SKM-1 (cell line): ENCODE results near the gene SEMA6C.
A peak's percentile ranks its signal among the peaks of the same experiment; 100 is the strongest.
"Not testable (repeated sequence)": the region's sequence is repeated elsewhere in the genome, so short reads cannot be mapped to it uniquely, and the experiment has no call there.

Experiments used
- DNase-seq: peaks from one replicate; lab custom pipeline; 2025; ENCODE audit not compliant: unreplicated experiment; lab: John Stamatoyannopoulos, UW

Gene SEMA6C, protein sequence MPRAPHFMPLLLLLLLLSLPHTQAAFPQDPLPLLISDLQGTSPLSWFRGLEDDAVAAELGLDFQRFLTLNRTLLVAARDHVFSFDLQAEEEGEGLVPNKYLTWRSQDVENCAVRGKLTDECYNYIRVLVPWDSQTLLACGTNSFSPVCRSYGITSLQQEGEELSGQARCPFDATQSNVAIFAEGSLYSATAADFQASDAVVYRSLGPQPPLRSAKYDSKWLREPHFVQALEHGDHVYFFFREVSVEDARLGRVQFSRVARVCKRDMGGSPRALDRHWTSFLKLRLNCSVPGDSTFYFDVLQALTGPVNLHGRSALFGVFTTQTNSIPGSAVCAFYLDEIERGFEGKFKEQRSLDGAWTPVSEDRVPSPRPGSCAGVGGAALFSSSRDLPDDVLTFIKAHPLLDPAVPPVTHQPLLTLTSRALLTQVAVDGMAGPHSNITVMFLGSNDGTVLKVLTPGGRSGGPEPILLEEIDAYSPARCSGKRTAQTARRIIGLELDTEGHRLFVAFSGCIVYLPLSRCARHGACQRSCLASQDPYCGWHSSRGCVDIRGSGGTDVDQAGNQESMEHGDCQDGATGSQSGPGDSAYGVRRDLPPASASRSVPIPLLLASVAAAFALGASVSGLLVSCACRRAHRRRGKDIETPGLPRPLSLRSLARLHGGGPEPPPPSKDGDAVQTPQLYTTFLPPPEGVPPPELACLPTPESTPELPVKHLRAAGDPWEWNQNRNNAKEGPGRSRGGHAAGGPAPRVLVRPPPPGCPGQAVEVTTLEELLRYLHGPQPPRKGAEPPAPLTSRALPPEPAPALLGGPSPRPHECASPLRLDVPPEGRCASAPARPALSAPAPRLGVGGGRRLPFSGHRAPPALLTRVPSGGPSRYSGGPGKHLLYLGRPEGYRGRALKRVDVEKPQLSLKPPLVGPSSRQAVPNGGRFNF

DNA sequence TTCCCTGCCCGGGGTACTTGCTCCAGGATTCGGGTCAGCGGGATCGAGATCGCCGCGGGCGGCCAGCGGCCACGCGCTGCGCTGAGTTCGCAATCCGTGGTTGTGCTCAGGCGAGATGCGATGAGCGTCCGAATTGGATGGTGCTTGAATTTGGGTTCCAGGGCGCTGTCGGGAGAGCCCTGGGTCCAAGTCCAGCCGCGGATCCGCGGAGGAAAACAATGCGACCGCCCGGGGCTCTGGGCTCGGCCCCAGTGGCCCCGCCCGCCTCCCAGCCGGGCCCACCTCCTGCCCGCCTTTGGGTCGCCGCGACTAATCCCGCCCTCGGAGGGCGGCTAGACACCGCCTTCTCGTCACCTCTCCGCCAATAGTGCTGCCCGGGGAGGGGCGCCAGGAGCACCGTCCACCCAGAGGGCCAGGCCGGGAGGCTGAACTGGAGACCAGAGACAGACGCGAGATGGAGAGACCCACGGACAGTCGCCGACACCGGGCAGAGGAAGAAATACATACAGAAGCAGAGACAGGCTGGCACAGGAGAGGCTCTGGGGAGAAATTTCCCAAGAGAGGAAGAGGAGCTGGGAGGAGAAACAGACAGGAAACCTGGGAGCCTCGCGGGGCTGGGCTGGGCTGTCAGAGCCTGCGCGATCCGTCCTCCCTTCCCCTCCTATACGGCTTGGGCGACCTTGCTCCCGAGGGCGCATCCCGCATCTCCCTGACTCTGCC is at the start of gene SEMA6C:
TSS of gene SEMA6C (minus strand) at position 220 of the 720 bp plus-strand sequence. CDS start 4,010 bp downstream, outside the sequence.
- peak; percentile 98 for DNase-seq

- DNase-seq = peak; percentile 64
These were observed 48.6 kb upstream of the SEMA6C start for GRCh38 chr1:151194894-151195594.

GRCh38 chr1:151193856-151194255 is 47.4 kb upstream of the SEMA6C start:
- DNase-seq = no peak

- no peak for DNase-seq
These were observed 46.9 kb upstream of the SEMA6C start for GRCh38 chr1:151193304-151193703.

DNA sequence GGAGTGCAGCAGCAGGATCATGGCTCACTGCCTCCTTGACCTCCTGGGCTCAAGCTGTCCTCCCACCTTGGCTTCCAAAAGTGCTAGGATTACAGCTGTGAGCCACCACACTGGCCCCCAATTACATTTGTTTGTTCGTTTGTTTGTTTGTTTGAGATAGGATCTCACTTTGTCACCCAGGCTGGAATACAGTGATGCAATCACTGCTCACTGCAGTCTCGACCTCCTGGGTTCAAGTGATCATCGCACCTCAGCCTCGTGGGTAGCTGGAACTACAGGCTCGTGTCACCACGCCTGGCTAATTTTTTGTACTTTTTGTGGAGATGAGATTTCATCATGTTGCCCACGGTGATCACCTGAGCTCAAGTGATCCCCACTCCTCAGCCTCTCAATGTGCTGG is 45.6 kb upstream of the SEMA6C start:
- DNase-seq = no peak

DNA sequence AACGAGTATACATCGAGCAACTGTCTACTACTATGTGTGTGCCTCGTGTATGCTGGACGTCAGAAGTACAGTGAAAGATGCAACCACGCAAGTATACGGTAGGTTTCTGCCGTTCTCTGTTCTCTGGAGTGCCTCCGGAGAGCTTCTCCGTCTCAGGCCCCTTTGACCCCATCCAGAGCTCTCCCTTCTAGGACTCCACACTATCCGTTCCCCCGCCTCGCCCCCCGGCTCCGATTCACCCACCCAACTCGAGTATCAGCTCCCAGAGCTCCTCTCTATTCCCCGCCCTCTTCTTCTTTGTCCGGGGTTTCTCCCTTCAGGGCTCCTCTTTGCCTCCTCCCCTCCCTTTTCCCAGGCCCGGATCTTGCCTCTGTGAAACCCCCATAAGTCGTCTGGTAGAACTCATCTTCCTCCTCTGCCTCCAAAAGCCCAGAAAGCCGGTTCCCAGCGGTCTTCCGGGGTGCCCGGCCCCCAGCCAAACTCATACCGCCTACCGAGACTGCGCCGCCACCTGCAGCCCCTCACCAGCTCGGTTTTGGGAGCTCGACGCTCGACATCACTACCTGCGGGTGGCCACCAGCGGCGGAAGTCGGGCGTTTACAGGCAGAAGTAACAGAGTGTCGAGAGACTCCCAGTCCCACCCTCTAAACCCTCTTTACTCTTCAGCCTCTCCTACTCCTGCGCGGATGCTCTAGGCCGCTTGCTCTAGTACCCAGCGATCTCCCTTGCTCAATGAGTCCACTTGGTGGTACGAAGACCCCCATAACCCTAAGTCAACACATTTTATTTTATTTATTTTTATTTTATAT is 43.4 kb upstream of the SEMA6C start, which contains the start of gene VPS72:
TSS of gene VPS72 (minus strand) at position 561 of the 809 bp plus-strand sequence. CDS start at position 485, 76 bp downstream.
- DNase-seq = peak; percentile 98

GRCh38 chr1:151188667-151189066 is 42.2 kb upstream of the SEMA6C start:
- DNase-seq = not testable (repeated sequence)

DNA sequence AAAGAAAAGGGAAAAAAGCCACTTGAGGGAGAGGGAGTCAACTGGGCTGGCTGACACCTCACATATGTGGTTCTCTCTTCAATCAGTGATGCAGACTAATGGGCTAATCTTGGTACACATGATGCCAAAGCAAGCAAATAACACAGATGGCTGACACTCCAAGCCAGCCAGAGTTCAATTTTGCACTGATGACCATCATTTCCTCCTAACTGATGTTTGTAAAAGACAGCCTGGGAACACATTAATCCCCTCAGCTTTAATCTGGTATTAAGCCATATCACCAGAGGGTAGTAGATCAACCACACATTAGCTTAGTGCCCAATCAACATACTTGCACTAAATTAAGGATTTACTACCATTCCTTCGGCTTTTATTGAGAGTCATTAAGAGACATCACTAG is 40.8 kb upstream of the SEMA6C start:
- DNase-seq = no peak

DNA sequence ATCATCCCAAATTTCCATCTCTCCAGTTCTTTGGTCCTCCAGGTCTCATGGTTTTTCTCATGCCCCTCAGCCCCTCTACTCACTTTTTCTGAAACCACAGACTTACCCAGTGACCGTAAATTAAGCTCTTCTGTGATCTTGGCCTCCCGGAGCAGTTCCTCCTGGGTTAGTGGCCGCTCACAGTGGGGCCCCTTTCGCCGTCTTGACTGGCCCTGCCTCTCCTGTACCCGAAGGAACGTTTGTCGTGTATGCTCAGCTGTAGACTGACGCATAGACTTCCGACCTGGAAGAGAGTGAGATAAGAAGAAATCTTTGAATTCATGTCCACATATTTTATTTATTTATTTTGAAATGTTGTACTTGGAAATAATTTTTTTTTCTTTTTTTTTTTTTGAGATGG is 37.8 kb upstream of the SEMA6C start:
- no peak for DNase-seq

DNA sequence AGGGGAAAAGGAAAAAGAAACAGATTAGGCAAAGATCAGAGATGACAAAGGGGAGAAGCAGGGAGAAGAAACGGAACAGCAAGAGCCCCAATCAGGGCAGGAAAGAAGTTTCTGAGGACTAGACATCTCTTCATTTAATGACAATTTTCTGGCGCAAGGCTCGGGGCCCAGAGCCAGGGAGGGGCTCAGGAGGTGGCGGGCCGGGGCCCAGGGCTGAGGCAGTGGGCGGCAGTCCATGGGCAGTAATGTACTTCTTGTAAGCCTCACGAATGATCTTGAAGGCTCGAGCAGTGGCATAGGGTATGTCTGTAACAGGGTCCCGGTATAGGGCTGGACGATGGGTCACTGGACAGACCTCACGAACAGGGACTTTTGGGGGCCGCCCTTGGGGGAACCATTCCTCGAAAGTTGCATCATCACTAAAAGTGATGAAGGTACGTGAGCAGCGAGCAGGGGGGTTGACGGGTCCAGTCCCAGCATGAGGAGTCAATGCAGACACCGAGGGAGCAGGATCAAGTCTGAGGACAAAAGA is 30.1 kb upstream of the SEMA6C start:
- DNase-seq = no peak

- DNase-seq = peak; percentile 67
These were observed 29.4 kb upstream of the SEMA6C start, which contains the start of gene TMOD4 for GRCh38 chr1:151175863-151176262. TSS of gene TMOD4 (minus strand) at chr1:151175981. CDS start at chr1:151174875, 1,106 bp downstream.

- DNase-seq = no peak
These were observed 28.8 kb upstream of the SEMA6C start for GRCh38 chr1:151175041-151175741.

GRCh38 chr1:151171190-151171589 is 24.8 kb upstream of the SEMA6C start:
- DNase-seq = no peak

GRCh38 chr1:151167116-151167515 is 20.7 kb upstream of the SEMA6C start:
- DNase-seq = no peak

DNA sequence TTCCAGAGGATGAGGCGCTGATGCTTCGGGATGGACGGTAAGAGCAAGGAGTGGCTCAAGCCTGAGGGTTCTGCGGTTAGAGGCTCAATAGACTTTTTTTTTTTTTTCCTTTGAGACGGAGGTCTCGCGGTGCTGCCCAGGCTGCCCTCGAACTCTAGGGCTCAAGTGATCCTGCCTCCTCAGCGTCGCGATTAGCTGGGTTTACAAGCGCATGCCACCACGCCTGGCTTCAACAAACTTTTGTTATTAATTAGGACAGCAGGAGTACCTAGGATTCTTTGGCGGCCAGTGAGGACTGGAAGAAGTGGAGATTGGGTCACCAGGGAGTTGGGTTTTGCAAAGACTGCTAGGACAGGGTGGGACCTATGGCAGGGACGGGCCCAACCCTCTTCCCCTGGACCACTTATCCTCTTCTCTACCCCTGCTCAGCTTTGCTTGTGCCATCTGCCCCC is 20.1 kb upstream of the SEMA6C start:
- DNase-seq = no peak

GRCh38 chr1:151165738-151166504 is 19.5 kb upstream of the SEMA6C start, which contains the start of the genes LYSMD1 and SCNM1:
TSS of gene LYSMD1 (minus strand) at chr1:151165902. CDS start at chr1:151165258, 644 bp downstream.
TSS of gene SCNM1 (plus strand) at chr1:151166144. CDS start at chr1:151166153, 9 bp downstream.
- DNase-seq = peak; percentile 100

DNA sequence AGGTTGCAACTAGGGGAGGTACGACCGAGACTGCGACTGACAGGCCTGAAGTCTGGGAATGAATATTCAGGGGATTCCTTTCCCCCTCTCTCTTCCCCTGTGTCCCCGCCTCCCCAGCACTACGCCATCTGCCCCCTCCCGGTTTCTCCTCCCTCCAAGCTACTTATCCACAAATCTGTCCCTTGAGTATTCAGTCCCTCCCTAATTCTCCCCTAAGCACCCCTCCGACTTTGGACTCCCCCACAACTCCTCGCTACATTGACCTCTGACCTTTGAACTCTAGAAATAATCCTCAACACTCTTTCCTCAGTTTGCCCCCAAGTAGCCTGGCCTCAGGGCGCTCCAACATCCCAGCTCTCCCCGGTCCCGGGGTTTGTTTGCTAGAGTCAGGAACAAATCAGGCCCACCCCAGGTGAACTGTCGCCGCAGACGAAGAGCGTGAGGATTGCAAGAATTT is 18.9 kb upstream of the SEMA6C start:
- DNase-seq = no peak
